GM13977 (cell line): ENCODE data around the gene MS4A10.

Source experiments
- DNase-seq: peaks from one replicate; pipeline ENCODE4 v3.0.0; 2012; ENCODE audit warnings: low spot score
- in situ Hi-C: fragments of 300-500 bp; cut with MboI; formaldehyde crosslinking; loops from one replicate; pipeline ENCODE4 v1.12.0; 2022; ENCODE audit warnings: low sequenced_read_pairs, low pct_unique_long_range_greater_than_20kb, mixed read lengths, inconsistent platforms; ENCODE audit not compliant: unreplicated experiment
- TF ChIP-seq, protein P1 (sequence below): IDR thresholded peaks from 2 replicates; pipeline ENCODE4 v1.5.1; 2012; ENCODE audit warnings: mild to moderate bottlenecking, control low read depth; ENCODE audit not compliant: insufficient read depth; ENCODE audit errors: extremely low read depth, missing control alignments

Gene MS4A10

DNA sequence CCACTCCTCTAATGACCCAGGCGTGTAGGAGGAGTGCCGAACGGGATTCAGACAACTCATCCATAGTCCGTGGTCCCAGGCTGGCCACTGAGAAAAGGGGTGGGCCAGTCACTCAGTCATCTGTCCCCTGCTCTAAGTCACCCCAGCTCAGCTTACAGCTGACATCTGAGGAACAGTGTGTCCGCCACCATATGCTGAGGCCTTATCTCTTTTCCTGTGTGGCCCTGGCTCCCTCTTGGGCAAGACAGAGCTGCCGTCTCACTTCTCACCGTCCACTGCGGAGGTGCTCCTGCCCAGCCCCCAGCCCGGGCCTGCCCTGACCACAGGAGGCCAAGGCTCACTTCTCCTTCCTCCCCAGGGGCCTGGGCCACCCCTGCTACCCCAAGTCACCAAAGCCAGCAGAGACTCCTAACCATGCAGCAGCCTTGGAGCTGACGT is 63.6 kb downstream of the MS4A10 start:
- in situ Hi-C loops: loop anchor here (25.0 kb wide), 1 partner anchor 339 kb away; no protein-coding TSS in a partner anchor
- TF ChIP-seq, protein P1, sequence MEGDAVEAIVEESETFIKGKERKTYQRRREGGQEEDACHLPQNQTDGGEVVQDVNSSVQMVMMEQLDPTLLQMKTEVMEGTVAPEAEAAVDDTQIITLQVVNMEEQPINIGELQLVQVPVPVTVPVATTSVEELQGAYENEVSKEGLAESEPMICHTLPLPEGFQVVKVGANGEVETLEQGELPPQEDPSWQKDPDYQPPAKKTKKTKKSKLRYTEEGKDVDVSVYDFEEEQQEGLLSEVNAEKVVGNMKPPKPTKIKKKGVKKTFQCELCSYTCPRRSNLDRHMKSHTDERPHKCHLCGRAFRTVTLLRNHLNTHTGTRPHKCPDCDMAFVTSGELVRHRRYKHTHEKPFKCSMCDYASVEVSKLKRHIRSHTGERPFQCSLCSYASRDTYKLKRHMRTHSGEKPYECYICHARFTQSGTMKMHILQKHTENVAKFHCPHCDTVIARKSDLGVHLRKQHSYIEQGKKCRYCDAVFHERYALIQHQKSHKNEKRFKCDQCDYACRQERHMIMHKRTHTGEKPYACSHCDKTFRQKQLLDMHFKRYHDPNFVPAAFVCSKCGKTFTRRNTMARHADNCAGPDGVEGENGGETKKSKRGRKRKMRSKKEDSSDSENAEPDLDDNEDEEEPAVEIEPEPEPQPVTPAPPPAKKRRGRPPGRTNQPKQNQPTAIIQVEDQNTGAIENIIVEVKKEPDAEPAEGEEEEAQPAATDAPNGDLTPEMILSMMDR: no peak
- DNase-seq: no peak

DNA sequence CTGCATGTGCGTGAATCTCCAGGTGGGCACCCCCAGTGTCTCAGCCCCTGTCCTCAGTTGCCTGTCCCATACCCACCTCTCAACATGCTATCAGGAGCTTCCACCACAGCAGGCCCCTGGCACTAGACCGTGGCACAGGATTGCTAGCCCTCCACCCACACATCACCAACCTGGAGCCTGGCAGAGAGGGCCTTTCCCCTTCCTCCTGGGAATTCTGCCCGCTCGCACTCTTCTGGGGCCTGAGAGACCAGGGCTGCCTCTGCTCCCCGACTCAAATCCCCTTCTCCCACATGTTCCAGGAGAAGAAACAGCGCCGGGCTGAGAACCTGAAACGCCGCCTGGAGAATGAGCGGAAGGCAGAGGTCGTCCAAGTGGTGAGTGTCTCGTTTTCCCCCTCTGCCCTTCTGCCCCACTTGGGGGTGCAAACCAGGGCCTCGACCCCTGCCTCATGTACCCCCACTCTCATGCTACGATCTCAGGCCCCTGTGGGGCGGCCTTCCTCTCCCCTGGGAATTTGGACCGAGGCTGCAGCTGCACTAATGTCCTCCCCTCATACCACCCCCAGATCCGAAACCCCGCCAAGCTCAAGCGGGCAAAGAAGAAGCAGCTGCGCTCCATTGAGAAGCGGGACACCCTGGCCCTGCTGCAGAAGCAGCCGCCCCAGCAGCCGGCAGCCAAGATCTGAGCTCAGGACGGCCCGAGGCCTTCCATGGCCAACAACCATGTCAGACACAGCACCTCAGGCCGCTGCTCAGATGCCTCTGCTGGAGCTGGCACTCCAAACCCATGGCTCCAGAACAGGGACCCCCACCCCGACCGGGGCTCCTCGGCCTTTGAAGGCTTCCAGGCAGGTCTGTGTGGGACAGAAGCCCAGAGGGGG is 64.7 kb downstream of the MS4A10 start:
- in situ Hi-C loops: loop anchor here (10.0 to 25.0 kb wide), 2 partner anchors 65 to 337 kb away; partner anchors contain the start of gene MS4A10
- no peak for DNase-seq
- TF ChIP-seq, protein P1: no peak
